AG10803 (cell line): ENCODE measurements around the gene PRKRIP1.
"Not testable (repeated sequence)": the region's sequence is repeated elsewhere in the genome, so short reads cannot be mapped to it uniquely, and the experiment has no call there.

ENCODE experiments used
- DNase-seq: peaks from one replicate; pipeline ENCODE4 v3.0.0; 2010; ENCODE audit warnings: low read depth
- H3K4me3 ChIP-seq: 2 replicates; pipeline ENCODE4 v1.5.1; 2011; ENCODE audit warnings: mild to moderate bottlenecking, low read length, control low read depth
- CTCF ChIP-seq: conservative IDR thresholded peaks from 2 replicates; pipeline ENCODE4 v1.5.1; 2011; ENCODE audit warnings: mild to moderate bottlenecking, low read length, control low read depth, inconsistent platforms

Gene PRKRIP1

GRCh38 chr7:102398543-102398942, 2.4 kb downstream of the PRKRIP1 start:
- no peak for TF ChIP-seq CTCF
- no peak overlapping the region for H3K4me3 ChIP-seq
- DNase-seq, result no peak

- no peak for DNase-seq
- TF ChIP-seq CTCF, result no peak
- H3K4me3 ChIP-seq, result no peak overlapping the region
These were observed 4.2 kb downstream of the PRKRIP1 start for GRCh38 chr7:102400360-102400759.

- TF ChIP-seq CTCF, result no peak
- no peak overlapping the region for H3K4me3 ChIP-seq
- no peak for DNase-seq
These were observed 7.4 kb downstream of the PRKRIP1 start for GRCh38 chr7:102403563-102403962.

- H3K4me3 ChIP-seq, result no peak overlapping the region
- peak; percentile 74 for TF ChIP-seq CTCF
- DNase-seq, result peak; percentile 68
These were observed 8.1 kb downstream of the PRKRIP1 start for GRCh38 chr7:102404005-102404861.

GRCh38 chr7:102404862-102405188, 8.7 kb downstream of the PRKRIP1 start:
- DNase-seq, H3K4me3 ChIP-seq: not testable (repeated sequence)

- TF ChIP-seq CTCF, result no peak
- no peak overlapping the region for H3K4me3 ChIP-seq
- no peak for DNase-seq
These were observed 11.7 kb downstream of the PRKRIP1 start for GRCh38 chr7:102407910-102408309.

GRCh38 chr7:102408530-102408929, 12.4 kb downstream of the PRKRIP1 start:
- not testable (repeated sequence) for DNase-seq, H3K4me3 ChIP-seq

GRCh38 chr7:102409340-102409739, 13.2 kb downstream of the PRKRIP1 start:
- H3K4me3 ChIP-seq, result no peak overlapping the region
- no peak for DNase-seq
- TF ChIP-seq CTCF, result no peak
